Amniotic epithelial cell (primary cell): Measurements from ENCODE around the gene KCNJ12.
"Not testable (repeated sequence)": the region's sequence is repeated elsewhere in the genome, so short reads cannot be mapped to it uniquely, and the experiment has no call there.

Experiments
- DNase-seq: peaks from one replicate; pipeline ENCODE4 v3.0.0-alpha.2; 2010; ENCODE audit warnings: low read depth

The KCNJ12 gene

DNA sequence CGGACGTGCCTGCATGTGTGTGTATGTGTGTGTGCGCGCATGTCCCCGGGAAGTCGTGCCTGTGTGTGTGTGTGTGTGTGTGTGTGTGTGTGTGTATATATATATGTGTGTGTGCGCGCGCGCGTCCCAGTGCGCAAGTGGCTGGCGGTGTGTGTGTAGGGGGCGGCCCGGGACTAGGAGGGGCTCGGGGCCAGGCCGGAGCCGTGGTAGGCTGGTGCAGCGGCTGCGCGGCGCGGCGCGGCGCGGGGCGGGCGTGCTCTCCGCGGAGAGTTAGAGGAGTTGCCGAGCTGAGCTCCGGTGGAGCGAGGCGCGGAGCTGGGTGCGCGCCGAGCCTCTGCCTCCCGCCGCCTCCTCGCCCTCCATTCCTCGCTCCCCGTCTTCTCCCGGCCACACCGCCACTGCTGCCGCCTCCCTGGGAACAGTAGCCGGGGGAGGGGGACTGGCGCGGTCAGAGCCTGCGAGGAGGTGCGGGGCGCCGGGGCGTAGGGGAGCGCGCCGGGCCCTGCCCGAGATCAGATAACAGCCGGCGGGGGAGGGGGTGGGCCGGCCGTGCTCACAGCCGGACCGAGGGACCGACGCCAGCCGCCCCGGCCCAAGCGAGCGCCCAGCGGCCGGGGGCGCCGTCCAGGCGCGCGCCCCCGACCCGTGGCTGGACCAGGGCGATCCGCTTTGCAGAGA is at the start of gene KCNJ12:
KCNJ12 (plus strand) TSS at position 277 of the 678 bp plus-strand sequence. CDS start 38,986 bp downstream, outside the sequence.
- no peak for DNase-seq

DNA sequence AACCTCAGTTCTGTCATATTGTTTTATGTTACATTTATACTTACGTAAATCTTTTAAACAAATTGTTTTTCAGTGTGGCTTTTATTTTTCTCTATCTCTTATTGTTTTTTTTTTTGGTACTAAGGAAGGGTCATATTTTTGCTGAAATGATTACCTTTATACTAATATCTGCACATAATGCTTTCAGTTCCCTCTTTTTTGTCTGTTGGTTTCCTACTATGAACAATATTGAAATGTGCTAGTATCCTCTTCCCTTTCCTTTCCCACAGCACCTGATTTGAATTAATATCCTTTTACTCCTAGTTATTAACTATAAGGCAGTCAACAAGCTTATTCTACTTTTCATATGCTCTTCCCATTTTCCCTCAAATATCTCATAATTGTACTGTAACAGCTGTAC is 48.2 kb upstream of the KCNJ12 start:
- not testable (repeated sequence) for DNase-seq

DNA sequence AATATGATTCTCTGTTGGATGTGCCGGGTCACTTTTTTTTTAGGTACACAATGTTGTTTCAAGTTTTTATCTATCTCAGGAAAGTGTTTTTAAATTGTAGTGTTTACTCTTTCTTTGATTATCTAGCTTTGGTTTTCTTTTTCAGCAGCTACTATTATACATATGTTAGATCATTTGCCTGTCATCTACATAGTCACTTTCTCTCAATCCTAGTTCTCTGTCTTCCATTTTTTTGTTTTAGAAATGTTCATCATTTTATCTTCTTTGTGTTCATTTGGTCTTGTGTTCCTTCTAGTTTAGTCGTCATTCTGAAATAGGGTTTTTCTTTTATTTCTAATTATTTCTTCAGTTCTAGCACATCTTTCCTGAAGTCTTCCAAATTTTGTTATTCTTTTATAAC is 47.4 kb upstream of the KCNJ12 start:
- not testable (repeated sequence) for DNase-seq

DNA sequence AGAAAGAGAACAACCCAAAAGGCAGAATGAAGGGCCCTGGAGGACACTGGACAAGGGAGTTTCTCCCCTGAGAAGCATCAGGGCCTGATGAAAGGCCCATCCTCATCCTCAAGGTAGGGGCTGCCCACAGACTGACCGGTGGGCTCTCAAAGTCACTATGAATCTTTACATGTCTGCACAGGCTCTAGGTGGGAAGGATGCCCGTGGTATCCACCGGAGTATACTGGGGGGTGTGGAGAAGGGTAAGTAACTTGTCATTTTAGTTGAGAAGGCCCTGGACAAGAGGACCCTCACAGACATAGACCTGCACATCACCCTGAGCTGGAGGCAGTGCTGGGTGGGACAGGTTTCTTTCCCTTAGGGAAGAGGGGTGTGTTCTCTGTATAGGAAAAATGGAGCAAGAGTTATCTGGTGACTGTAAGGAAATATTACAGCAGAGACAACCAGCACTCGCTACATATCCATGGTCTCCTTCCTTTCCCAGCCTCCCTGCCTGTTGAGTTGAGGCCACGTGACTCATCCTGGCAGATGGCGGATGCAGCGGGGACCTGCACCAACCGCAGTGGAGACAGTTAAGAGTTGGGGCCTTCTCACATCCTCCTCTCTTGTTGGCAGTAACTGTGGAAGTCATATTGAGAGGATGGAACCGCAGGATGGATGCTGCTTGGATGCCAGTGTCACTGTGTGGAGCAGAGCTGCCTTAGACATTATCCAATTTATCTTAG is 45.6 kb upstream of the KCNJ12 start:
- DNase-seq: no peak

DNA sequence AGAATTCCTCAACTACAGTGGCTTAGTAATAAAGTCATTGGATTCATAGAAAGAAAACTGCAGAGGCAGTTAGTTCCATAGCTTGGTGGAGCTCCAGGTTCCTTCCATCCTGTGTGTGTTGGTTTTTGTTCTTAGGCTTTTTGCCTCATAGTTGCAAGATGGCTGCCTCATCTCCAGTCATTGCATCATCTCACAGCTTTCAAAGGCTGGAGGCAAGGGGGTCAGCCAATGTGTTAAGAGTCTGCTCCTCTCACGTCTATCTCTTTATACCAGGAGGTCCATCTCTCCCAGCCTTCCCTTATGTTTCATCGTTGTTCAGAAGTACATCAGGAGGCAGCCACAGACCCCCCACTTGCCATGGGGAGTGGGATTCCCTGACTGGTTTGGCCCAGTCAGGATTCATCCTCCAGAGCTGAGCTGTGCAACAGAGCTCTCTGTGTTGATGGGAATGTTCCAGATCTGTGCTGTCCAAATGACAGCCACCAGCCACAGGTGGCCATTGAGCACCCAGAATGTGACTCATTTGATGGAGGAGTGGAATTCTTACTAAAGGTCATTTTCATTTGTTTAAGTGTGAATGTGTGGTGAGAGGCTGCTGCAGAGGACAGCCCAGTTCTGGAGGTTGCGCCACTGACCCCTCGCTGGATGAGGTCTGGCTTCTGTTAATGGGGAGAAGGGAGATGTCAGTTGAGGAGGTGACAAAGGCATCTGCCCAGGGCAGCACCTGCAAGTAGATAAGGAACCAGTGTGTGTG is 39.4 kb upstream of the KCNJ12 start:
- peak; percentile 32 for DNase-seq

DNA sequence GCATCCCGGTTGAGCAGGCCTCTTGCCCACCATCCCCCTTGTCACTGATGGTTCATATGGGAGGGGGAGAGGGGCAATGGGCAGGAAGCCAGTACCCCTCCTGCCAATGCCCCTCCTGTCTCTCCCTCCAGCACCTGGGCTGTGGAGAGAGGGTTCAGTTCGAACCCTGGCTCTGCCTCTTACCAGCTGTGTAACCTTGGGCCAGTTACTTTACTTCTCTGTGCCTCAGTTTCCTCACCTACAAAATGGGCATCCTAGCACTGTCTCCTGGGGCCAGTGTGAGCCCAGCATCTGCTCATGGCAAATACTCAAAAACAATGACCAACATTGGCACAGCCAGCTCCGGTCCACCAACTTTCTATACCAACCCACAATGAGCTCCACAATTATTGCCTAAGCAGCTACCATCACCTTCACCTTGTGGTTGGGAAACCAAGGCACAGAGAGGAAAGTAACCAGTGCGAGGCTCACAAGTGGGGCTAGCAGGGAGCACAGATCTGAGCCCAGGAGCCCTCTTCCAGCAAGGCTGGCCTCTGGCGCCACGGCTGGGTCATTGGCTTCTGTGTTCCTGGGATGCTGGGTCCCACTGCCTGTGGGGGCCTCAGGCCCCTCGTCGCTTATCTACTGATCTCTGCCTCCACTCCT is 38.1 kb upstream of the KCNJ12 start:
- DNase-seq: not testable (repeated sequence)

DNA sequence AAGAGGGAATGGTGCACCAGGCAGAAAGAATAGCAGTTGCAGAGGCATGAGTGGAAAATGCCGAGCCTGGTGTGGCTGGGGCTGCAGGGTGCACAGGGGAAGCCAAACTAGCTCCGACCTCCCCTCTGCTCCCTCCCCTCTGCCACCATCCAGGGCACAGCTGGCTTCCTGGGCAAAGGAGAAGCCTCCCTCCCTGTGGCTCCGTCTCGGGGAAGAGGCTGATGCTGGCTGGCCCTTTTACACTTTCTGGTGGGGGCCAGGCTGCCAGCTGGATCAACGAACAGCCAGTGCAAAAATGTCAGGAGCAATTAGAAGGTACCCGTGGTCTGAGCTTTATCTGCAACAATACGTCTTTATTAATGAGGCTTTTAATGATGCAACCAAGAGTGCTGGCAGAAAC is 37.1 kb upstream of the KCNJ12 start:
- DNase-seq: no peak

DNA sequence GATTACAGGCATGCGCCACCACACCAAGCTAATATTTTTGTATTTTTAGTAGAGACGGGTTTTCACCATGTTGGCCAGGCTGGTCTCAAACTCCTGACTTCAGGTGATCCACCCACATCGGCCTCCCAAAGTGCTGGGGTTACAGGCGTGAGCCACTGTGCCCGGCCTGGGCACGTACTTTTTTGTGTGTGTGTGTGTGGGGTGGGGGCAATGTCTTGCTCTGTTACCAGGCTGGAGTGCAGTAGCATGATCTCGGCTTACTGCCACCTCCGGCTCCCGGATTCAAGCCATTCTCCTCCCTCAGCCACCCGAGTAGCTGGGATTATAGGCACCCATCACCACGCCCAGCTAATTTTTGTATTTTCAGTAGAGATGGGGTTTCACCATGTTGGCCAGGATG is 36.6 kb upstream of the KCNJ12 start:
- DNase-seq: not testable (repeated sequence)

DNA sequence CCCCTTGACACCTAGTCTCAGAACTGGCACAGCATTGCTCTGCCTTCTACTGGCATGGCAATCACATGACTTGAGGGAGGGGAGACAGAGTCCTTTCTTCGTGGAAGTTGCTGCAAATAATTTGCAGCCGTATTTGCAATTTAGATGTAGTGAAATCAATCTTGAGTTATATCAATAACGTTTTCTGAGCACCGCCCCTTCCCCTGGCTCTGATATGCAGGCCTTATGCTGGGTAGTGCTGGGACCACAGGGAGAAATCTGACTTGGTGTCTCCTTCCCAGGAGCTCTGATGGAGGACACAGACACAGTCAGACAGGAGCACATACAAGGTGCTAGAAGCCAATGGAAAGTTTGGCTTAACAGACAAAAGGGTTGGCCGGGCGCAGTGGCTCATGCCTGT is 35.8 kb upstream of the KCNJ12 start:
- DNase-seq: not testable (repeated sequence)

DNA sequence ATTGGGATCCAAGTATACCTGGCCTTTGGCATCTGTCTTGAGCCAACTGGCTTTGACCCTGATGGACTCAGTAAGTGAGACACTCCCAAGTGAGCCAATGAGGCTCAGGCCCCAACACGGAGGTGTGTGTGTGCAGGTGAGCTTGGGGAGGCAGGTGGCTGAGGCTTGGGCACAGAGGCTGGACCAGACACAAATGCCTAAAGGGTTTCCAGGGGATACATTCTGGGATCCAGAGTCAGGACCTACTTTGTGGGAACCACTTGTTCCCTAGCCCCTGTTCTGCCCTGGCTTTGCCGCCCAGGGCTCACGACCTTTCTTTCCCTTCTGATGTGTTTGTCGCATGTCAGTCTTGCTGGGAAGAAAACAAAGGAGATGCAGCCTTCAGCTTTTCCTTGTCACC is 34.9 kb upstream of the KCNJ12 start:
- not testable (repeated sequence) for DNase-seq

DNA sequence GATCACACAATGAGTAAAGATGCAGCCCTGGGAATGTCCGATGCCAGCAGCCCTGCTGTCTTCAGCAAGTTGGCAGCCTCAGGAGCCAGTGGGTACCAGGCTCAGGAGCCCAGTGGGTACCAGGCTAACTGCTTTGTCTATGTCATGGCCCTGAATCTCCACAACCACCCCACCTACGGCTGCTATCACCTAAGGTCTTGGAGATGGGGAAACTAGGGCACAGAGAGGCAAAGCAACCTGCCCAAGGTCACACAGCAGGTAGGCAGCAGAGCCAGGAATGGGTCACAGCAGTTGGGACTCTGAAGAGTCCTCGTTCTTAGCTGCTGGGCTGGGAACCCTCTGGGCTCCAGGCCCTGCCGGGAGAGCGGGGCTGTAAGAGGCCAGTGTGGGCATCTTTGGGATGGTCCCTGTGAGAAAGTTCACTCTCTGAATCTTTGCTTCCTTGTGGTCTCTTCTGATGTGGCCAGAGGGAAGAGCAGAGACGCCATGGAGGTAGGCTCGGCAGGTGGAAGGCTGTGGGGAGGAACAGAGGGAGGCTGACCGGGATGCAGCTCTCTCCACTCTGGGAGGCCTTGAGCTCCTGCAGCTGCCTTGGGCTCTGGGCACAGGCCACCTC is 34.1 kb upstream of the KCNJ12 start:
- not testable (repeated sequence) for DNase-seq

DNA sequence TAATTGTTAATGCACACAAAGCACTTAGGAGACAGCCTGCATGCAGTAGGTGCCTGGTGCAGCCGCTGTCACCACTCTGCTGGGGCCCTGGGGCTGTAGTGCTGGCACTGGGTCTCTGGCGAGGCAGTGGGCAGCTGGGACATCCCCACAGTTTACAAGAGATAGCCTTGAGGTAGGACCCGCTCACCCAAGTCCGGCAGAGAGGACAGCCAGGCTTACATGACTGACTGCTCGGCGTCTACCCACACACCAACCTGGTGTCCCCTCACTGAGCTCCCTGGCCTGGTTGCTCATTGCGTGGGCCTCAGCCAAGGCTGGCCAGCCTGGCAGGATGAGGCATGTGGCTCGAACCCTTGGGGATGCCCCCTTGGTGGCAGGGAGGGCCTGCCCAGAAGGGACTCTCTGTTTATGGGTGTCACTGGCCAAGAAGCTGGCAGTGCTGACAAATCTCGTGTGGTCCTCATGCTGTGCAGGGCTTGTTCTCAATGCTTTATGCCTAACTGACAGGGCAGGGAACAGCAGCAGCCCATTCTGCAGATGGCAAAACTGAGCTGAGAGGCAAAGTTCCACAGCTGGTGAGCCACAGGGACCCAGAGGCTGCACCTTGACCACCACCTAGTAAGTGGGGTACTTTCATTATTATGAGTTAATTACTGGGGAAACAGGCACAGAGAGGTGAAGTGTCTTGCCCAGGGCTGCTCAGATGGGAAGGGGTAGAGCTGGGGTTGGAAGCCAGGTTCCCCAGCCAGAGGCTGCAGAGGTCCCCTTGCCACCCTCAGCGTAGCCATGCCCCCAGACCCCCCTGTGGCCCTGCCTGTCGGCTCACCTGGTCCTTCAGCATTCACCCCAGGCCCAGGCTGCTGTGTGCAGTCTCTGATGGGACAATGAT is 32.9 kb upstream of the KCNJ12 start:
- not testable (repeated sequence) for DNase-seq

DNA sequence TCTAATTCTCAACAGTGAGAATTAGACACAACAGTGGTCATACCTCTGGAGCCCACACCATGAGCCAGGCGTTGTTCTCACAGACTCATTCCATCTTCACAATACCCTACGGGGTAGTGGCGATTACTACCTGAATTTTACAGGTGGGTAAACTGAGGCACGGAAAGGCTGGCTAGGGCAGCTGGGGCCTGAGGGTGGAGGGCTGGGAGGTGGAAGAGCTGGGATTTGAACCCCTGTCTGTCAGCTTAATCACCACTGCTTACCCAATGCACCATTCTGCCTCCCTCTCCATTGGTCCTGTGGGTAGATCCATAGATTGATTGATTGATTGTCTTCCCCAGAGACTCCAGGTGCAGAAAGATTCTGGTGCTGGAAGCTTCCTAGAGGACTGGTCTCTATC is 31.4 kb upstream of the KCNJ12 start:
- DNase-seq: not testable (repeated sequence)

DNA sequence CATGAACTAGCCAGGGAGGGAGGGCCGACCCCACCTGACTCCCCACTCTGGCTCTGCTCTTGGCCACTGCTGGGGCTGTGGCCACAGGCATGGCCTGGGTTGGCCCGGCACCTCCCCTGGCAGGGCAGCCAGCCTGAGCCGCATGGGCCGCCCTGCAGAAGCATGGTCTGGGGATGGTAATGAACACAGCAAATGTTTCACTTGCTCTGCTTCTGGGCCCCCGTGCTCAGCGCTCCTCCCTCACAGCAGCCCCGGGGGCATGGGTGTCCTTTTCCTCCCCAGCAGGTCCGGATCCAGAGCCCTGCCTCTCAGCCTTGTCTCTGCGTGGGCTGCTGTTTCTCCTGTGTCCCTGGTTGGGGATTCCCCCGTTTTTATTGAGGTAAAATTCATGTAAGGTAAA is 30.9 kb upstream of the KCNJ12 start:
- DNase-seq: no peak

DNA sequence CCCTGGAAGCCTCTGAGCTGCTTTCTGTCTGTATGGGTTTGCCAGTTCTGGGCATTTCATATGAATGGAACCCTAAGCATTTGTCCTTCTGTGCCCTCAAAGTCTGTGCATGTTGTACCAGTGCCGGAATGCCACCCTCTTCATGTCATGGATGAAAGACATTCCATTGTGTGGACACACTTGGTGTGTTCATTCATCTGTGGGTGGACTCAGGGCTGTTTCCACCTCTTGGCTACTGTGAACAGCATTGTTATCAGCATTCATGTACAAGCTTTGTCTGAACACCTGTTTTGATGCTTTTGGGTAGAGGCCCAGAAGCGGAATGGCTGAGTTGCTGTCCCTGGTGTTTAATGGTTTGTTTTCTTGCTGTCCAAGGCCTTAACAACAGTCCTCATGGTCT is 30.1 kb upstream of the KCNJ12 start:
- not testable (repeated sequence) for DNase-seq

DNA sequence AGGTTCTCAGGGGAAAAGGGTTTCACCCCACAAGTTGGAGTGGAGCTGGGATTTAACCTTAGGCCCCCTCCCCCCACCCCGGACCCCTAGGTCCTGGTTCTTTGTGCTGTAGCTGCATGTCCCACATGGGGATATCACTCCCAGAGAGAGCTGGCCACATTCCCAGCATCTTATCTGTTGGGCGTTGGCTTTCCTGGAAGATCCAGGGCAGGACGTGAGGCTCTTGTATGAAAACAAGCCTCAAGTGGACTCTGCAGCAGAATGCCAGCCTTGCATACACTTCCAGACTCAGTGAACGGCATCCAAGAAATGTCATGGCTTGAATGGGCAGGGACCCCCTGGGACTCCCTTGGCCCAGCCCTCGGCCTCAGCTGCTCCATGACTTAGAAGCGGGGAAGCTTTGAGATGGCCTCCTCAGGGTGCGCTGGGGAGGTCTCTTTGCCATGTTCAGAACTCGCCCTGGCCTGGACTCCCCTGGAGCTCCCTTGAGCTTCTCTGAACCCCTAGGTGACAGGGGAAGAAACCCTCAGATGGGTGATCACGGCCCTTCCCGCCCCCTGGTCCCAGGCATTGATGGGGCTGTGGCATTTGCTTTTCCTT is 29.4 kb upstream of the KCNJ12 start:
- peak; percentile 31 for DNase-seq

DNA sequence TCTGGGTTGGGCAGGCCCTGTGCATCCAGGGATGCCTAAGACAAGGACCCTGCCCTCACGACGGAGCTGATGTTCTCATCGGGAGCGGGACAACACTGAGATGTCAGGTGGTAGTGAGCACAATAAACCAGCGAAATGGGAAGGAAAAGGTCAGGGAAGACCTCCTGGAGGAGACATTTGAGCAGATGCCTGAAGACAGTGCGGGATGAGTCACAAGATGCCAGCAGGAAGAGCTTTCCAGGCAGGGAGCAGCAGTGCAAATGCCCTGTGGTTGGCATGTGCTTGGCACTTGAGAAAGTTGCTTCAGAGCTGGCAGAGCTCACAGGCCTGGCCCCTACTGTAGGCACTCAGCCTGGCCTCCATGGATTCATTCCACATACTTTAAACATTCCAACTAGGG is 28.5 kb upstream of the KCNJ12 start:
- not testable (repeated sequence) for DNase-seq

DNA sequence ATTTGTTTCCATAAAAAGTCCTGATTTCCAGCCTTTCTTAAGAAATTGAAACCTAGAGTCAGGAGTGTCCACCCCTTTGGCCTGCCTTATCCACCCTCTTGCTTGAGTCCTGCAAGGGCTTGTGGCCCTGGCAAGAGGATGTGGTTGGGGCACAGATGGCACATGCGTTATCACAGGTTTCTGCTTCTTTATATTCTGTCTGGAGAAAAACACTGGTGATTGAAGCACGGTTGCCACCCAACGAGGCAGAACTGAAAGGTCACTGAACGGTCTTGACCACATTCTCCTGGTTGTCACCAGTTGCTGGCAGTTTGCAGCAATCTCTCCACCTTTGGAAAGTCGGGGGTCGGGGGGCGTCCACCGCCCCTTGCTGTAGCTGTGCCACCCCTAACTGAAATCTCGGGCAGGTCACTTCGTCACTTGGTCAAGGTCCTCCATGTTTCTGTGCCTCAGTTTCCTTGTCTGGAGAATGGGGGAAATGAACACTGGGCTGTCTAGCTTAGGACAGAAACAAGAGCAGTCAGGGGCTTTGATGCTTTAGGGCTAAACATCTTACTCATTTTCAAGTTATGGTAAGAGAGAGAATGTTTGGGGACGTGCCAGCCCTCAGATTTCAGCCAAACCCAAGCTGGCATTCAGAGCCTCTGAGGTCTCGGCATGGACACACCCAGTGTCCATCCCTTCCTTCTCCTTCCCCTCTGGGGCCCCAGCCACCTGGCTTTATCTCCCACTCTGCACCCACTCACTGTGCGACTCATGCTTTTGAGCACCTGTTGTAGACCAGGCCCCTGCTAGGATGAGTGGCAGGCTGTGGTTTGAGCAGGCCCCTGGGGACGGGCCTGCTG is 27.9 kb upstream of the KCNJ12 start:
- not testable (repeated sequence) for DNase-seq

DNA sequence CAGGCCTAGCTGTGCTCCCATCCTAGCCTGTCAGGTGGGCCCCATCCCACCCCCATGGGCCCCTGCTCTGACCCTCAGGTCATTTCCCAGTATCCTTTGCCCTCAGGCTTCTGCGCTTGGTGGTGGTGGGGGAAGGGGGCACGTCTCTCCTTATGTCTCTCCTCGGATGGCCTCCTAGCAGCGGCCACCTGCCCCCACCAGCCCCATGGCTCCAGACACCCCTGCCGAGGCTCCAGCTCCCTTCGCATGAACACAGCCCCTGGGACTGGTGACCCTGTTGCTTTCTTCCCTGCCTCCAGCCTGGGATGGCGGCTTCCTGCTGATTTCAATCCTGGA is 27.3 kb upstream of the KCNJ12 start:
- DNase-seq: not testable (repeated sequence)
